SJCRH30 (cell line): ENCODE measurements around the gene SLC44A5. TPM values are rescaled to one million over a fixed set of nuclear protein-coding genes. Genes with fewer than 3 reads are reported as not detected.
"Not testable (repeated sequence)": the region's sequence is repeated elsewhere in the genome, so short reads cannot be mapped to it uniquely, and the experiment has no call there.

ENCODE experiments used
- DNase-seq, 2 experiments: peaks; one replicate each; pipeline ENCODE4 v3.0.0-alpha.2; 2015 to 2020
- H3K27ac ChIP-seq: fragments of 250-450 bp; sonication (Bioruptor Pico); 2 replicates; pipeline ENCODE4 v1.5.1; 2020; ENCODE audit warnings: mild to moderate bottlenecking, moderate library complexity
- H3K27me3 ChIP-seq: fragments of 250-450 bp; sonication (Bioruptor Pico); 2 replicates; pipeline ENCODE4 v1.5.1; 2020; ENCODE audit warnings: mild to moderate bottlenecking, moderate library complexity
- H3K36me3 ChIP-seq: fragments of 250-450 bp; sonication (Bioruptor Pico); 2 replicates; pipeline ENCODE4 v1.5.1; 2020; ENCODE audit warnings: mild to moderate bottlenecking, moderate library complexity
- H3K4me1 ChIP-seq: fragments of 250-450 bp; sonication (Bioruptor Pico); 2 replicates; pipeline ENCODE4 v1.5.1; 2020; ENCODE audit warnings: mild to moderate bottlenecking, moderate library complexity
- H3K4me3 ChIP-seq: fragments of 250-450 bp; sonication (Bioruptor Pico); 2 replicates; pipeline ENCODE4 v1.5.1; 2020; ENCODE audit warnings: mild to moderate bottlenecking, moderate library complexity
- H3K9me3 ChIP-seq: fragments of 250-450 bp; sonication (Bioruptor Pico); replicated peaks from 2 replicates; pipeline ENCODE4 v1.5.1; 2020; ENCODE audit warnings: mild to moderate bottlenecking, moderate library complexity
- total RNA-seq: library from RNA; depleted of rRNA; stranded (reverse); fragments of >200 nt; shearing (Covaris generic); gene quantifications from 2 replicates; pipeline ENCODE4 v1.2.3, GENCODE V29; 2014

Gene SLC44A5
- total RNA-seq, 1 experiment from 2014 or later = 0.47 TPM

DNA sequence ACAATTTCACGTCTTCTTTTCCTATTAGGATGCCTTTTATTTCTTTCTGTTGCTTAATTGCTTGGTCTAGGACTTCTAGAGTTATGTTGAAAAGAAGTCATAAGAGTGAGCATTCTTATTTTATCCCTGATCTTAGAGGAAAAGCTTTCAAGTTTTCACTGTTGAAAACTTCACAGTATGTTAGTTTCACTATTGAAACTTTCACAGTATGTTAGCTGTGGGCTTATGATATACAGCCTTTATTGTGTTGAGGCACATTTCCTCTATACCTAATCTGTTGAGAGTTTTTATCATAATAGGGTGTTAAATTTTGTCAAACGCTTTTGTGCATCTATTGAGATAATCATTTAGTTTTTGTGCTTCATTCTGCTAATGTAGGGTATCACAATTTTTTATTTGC is 249.7 kb downstream of the SLC44A5 start:
- DNase-seq = no peak
- no peaks in the 10 kb centered on the region; the same call in 1 of the 2 replicates for H3K9me3 ChIP-seq
- no peaks in the 10 kb centered on the region for H3K4me1 ChIP-seq
- no peaks in the 10 kb centered on the region for H3K27me3 ChIP-seq
- H3K36me3 ChIP-seq = no peaks in the 10 kb centered on the region
- H3K4me3 ChIP-seq = no peak overlapping the region
- no peak overlapping the region for H3K27ac ChIP-seq

DNA sequence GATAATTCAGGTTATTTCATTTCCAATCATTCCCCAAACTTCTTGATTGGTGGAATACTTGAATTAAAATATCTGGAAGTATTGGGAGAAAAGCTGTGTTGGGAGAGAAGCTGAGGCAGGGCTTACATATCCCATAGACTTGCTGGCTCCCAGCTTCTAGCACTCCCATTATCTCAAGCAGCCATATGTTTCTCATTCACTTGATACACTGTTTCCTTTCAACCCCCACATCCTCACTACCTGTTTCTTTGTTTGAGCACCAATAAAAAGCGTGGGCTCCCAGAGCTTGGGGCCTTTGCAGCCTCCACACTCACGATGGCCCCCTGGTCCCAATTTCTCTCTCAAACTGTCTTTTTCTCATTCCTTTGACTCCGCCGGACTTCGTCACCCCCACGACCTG is 256.6 kb downstream of the SLC44A5 start:
- H3K9me3 ChIP-seq, H3K4me1 ChIP-seq, H3K36me3 ChIP-seq, H3K27ac ChIP-seq, H3K27me3 ChIP-seq, H3K4me3 ChIP-seq, DNase-seq: not testable (repeated sequence)

GRCh38 chr1:75353051-75353450 is 257.9 kb downstream of the SLC44A5 start:
- DNase-seq = no peak
- H3K36me3 ChIP-seq = no peaks in the 10 kb centered on the region
- H3K27me3 ChIP-seq = peaks cover 3% of the 10 kb centered on the region; the same call in 1 of the 2 replicates

DNA sequence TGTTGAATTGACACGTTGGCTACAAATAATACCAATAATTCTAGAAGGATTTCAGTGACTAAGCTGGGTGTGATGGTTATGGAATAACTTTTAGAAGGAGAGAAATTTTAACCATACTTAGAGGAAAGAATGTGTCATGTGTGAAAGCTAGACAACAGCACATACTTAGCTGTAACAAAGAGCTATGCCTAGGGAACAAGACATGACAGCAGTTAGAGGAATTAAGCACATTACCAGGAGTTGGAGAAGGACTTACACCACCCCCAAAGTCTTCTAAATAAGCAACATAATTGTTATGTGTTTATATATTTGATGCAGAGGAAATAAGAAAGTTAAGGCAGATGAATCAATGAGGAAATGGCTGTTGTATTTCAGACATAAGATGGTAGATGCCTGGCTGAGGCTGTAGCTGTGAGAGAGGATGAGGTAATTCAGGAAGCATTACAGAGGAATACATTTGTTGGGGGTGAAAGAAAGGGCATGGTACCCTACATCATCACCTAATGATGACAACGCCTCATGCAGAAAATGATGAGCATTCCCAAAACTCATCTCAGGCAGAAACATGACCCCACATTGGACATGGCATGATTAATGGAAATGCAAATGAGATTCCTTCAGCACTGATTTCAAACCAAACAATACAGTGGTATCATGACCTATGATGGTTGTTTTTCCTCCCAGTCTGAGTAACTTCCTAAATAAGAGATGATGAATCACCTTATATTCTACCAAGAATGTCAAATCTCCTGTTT is 265.2 kb downstream of the SLC44A5 start:
- H3K27ac ChIP-seq = no peak overlapping the region
- no peaks in the 10 kb centered on the region for H3K4me1 ChIP-seq
- H3K9me3 ChIP-seq = no peaks in the 10 kb centered on the region
- H3K4me3 ChIP-seq = no peak overlapping the region
- H3K27me3 ChIP-seq = no peaks in the 10 kb centered on the region
- DNase-seq = no peak
- no peaks in the 10 kb centered on the region for H3K36me3 ChIP-seq

More at GRCh38 chr1:75353051-75353450, 257.9 kb downstream of the SLC44A5 start:
- H3K4me3 ChIP-seq = no peak overlapping the region
- H3K4me1 ChIP-seq = no peaks in the 10 kb centered on the region
- no peak overlapping the region for H3K27ac ChIP-seq
- H3K9me3 ChIP-seq = no peaks in the 10 kb centered on the region

GRCh38 chr1:75342786-75343185 is 268.1 kb downstream of the SLC44A5 start:
- Histone ChIP-seq H3K9me3 (no peaks in the 10 kb centered on the region), H3K36me3 (no peaks in the 10 kb centered on the region), H3K27ac (no peak overlapping the region), H3K27me3 (no peaks in the 10 kb centered on the region), H3K4me1 (no peaks in the 10 kb centered on the region), H3K4me3 (no peak overlapping the region)
- DNase-seq = no peak

DNA sequence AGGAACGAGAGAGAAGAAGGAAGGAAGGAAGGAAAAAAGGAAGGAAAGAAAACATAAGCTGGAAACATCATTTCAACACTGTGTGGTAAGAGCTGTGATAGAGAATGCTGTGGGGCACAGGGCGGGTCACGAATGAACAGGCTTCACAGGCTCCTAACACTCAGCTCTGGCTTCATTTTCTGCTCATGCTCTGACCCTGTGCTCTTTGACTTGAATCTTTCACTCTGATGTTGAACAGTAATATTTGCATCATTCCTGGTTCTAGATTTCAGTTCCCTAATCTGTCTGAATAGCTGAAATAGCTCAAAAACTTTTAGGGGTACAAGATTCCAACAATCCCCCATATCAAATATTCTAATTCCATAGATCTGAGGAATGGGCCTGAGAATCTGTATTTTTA is 269.4 kb downstream of the SLC44A5 start:
- H3K4me1 ChIP-seq = no peaks in the 10 kb centered on the region
- no peak for DNase-seq
- no peaks in the 10 kb centered on the region; the same call in 1 of the 2 replicates for H3K27me3 ChIP-seq
- no peak overlapping the region for H3K4me3 ChIP-seq
- H3K36me3 ChIP-seq = no peaks in the 10 kb centered on the region
- no peaks in the 10 kb centered on the region for H3K9me3 ChIP-seq
- no peak overlapping the region for H3K27ac ChIP-seq

DNA sequence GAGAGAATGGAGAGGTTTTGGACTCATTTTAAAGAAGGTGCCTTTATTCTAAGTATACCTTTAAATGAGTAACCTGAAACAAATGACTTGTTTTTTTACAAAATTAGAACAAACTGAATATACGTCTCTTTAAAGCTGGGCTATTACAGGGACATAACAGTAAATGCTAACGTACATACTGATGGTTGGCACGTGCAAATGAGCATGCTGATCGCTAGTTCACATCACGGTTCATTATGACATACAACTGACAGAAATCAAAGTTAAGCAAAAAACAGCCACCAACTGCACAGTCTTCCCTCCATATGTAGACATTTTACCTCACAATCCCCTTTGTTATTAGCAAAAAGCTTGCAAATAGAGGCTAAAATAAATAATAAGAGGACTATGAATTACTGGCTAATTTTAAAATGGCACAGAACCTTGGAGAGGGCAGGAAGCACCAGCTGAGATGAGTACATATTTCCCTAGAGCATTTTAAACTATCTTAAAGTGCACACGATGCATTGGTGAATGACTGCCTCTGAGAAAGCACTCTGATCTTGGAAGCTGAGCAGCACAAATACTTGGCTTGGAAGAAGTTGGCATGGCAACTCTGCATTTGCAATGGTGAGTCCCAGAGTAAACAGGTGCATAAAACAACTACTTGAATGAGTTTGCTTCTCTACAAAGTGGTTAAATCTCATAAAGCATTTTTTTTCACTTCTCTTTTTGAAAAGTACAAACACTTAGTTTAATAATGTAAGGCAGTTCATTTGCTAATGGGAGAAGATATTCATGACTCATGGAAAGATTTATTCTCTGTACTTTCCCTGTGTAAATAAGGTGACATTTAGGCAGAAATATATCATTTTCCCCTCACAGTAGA is 272.1 kb downstream of the SLC44A5 start:
- DNase-seq = no peak
- H3K9me3 ChIP-seq = no peaks in the 10 kb centered on the region
- no peak overlapping the region for H3K27ac ChIP-seq
- no peaks in the 10 kb centered on the region; the same call in 1 of the 2 replicates for H3K27me3 ChIP-seq
- no peak overlapping the region for H3K4me3 ChIP-seq
- no peaks in the 10 kb centered on the region for H3K36me3 ChIP-seq
- no peaks in the 10 kb centered on the region for H3K4me1 ChIP-seq

GRCh38 chr1:75334876-75335389 is 276.0 kb downstream of the SLC44A5 start:
- DNase-seq = no peak
- Histone ChIP-seq H3K27ac (no peak overlapping the region), H3K4me1 (no peaks in the 10 kb centered on the region), H3K36me3 (no peaks in the 10 kb centered on the region), H3K4me3 (no peak overlapping the region), H3K9me3 (no peaks in the 10 kb centered on the region), H3K27me3 (no peaks in the 10 kb centered on the region; the same call in none of the 2 replicates)

DNA sequence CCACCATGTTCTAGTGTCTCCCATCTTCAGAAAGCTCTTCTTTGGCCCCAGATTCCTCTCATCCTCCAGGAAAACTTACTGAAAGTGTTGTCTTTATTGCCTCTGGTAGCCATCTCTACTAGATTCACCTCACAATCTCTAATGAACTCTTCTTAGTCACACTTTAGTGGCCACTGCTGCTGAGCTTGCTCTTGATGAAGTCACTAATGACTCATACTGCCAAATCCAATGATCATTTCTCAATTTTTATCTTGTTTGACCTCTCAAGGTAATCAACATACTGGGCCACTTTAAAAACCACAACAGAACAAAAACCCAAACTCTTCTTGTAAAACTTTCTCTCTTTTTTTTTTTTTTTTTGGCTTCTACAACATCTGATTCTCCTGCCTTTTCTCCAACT is 280.3 kb downstream of the SLC44A5 start:
- H3K36me3 ChIP-seq = no peaks in the 10 kb centered on the region
- H3K27ac ChIP-seq = no peak overlapping the region
- H3K27me3 ChIP-seq = no peaks in the 10 kb centered on the region; the same call in 1 of the 2 replicates
- no peak for DNase-seq
- no peaks in the 10 kb centered on the region for H3K4me1 ChIP-seq
- H3K9me3 ChIP-seq = no peaks in the 10 kb centered on the region
- no peak overlapping the region for H3K4me3 ChIP-seq

DNA sequence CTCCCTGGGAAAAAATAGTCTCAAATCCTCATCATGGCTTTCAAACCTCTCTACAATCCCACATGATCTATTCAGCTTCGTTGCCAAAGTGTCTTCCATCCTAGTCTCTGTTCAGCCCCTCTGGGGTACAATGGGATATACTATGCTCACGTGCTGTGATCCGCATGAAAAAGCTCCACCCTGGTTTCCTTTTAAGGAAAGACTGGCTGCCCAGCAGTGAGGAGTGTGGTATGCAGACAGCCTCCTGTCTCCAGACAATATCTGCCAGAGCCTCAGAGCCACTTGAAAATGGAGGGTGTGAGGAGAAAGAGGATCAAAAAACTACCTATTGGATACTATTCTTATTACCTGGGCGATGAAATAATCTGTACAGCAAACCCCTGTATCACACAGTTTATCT is 282.2 kb downstream of the SLC44A5 start:
- no peak for DNase-seq
- Histone ChIP-seq H3K36me3 (no peaks in the 10 kb centered on the region), H3K4me3 (no peak overlapping the region), H3K27me3 (no peaks in the 10 kb centered on the region; the same call in 1 of the 2 replicates), H3K9me3 (no peaks in the 10 kb centered on the region), H3K27ac (no peak overlapping the region), H3K4me1 (no peaks in the 10 kb centered on the region)

DNA sequence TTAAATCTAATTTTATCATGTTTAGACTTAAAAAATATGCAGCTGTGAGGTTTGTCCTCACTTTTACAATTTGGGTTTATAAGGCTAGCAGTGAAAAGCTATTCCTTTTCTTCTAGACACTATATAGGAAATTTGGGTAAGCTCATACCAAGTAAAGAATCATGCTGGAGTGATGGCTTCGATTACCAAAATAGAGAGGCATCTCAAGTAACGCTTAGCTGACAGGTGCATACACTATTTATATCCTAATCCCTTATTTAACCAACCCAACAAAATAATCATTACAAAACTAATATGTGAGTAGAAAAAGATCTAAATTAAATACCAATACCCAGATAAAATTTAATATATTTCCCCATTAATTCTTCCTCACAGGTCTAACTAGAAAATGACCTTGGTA is 283.5 kb downstream of the SLC44A5 start:
- H3K27ac ChIP-seq = no peak overlapping the region
- DNase-seq = no peak
- H3K27me3 ChIP-seq = no peaks in the 10 kb centered on the region
- H3K4me3 ChIP-seq = no peak overlapping the region
- no peaks in the 10 kb centered on the region for H3K9me3 ChIP-seq
- H3K4me1 ChIP-seq = no peaks in the 10 kb centered on the region
- no peaks in the 10 kb centered on the region for H3K36me3 ChIP-seq

- 0 out of 2 replicates have a peak, but pooled peaks cover 3% of the 10 kb centered on the region for H3K27me3 ChIP-seq
- H3K9me3 ChIP-seq = no peaks in the 10 kb centered on the region
- no peak for DNase-seq
- H3K4me3 ChIP-seq = no peak overlapping the region
- H3K4me1 ChIP-seq = no peaks in the 10 kb centered on the region
- H3K27ac ChIP-seq = no peak overlapping the region
- no peaks in the 10 kb centered on the region for H3K36me3 ChIP-seq
Measured at GRCh38 chr1:75317976-75318375, 292.9 kb downstream of the SLC44A5 start.

DNA sequence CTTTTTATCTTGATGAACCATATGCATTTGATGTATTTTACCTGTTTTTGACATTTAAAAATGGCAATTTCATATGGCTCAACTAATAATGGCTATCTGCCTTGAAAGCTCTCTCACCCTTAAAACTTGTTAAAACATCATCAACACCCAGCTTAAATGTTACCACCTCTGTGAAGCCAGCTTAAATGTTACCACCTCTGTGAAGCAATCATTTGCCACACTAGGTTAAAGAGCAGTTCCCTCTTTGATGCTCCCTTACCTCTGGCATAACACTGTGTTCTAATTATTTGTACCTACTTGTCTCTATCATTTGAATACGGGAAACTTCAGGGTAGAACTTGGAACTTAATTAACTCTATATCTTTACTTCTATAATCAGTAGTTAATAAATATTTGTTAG is 294.7 kb downstream of the SLC44A5 start:
- no peaks in the 10 kb centered on the region for H3K4me1 ChIP-seq
- H3K36me3 ChIP-seq = no peaks in the 10 kb centered on the region
- no peak overlapping the region for H3K27ac ChIP-seq
- no peak for DNase-seq
- no peaks in the 10 kb centered on the region for H3K9me3 ChIP-seq
- 0 out of 2 replicates have a peak, but pooled peaks cover 3% of the 10 kb centered on the region for H3K27me3 ChIP-seq
- no peak overlapping the region for H3K4me3 ChIP-seq

GRCh38 chr1:75312620-75313019 is 298.3 kb downstream of the SLC44A5 start:
- Histone ChIP-seq H3K27me3 (0 out of 2 replicates have a peak, but pooled peaks cover 3% of the 10 kb centered on the region), H3K36me3 (no peaks in the 10 kb centered on the region), H3K9me3 (no peaks in the 10 kb centered on the region), H3K4me3 (no peak overlapping the region), H3K27ac (no peak overlapping the region), H3K4me1 (no peaks in the 10 kb centered on the region)
- no peak for DNase-seq

DNA sequence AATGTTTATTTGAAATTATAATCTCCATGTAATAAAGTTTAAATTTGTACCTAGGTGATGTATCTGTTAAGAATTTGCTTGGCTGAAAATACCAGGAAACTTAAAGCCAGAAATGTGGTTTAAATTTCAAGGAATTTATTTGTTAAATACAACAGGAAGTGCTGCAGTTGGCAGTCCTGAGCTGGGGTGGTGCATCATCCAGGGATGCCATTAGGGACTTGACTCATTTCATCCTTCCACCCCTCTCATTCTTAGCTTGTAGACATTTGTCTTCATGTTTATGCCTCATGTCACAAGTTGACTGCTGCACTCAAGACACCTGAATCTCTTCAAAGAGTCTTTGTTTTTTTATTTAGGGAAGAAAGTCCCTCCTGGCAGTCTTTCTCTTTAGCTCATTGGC is 300.8 kb downstream of the SLC44A5 start:
- no peaks in the 10 kb centered on the region for H3K4me1 ChIP-seq
- no peaks in the 10 kb centered on the region for H3K27me3 ChIP-seq
- no peak overlapping the region for H3K4me3 ChIP-seq
- no peaks in the 10 kb centered on the region for H3K9me3 ChIP-seq
- H3K27ac ChIP-seq = no peak overlapping the region
- no peaks in the 10 kb centered on the region for H3K36me3 ChIP-seq
- DNase-seq = no peak
